Bronchial epithelial cell (primary cell): ENCODE results near the gene KLK14. TPM values are rescaled to one million over a fixed set of nuclear protein-coding genes. Genes with fewer than 3 reads are reported as not detected.

Experiments
- DNase-seq: peaks from one replicate; pipeline ENCODE4 v3.0.0-alpha.2; 2010; ENCODE audit warnings: low read depth
- FAIRE-seq: peaks from 2 replicates; lab custom pipeline; 2011; peaks lifted over from hg19 to GRCh38; lab: Jason Lieb, UNC
- H3K27me3 ChIP-seq: 2 replicates; pipeline ENCODE4 v1.5.1; 2011; ENCODE audit warnings: low read length; ENCODE audit not compliant: control insufficient read depth, insufficient read depth
- H3K36me3 ChIP-seq: 2 replicates; pipeline ENCODE4 v1.5.1; 2011; ENCODE audit warnings: low read length; ENCODE audit not compliant: control insufficient read depth, insufficient read depth
- H3K4me3 ChIP-seq: 2 replicates; pipeline ENCODE4 v1.5.1; 2011; ENCODE audit warnings: mild to moderate bottlenecking, low read depth, low read length, control low read depth
- CTCF ChIP-seq: IDR thresholded peaks from 2 replicates; pipeline ENCODE4 v1.5.1; 2011; ENCODE audit warnings: mild to moderate bottlenecking, moderate library complexity, low read length, control low read depth, inconsistent platforms; ENCODE audit not compliant: insufficient read depth, severe bottlenecking
- total RNA-seq: library from RNA; depleted of rRNA; stranded (reverse); fragments of >200 nt; gene quantifications from 2 replicates; pipeline ENCODE4 v1.2.1, GENCODE V29; 2014

KLK14 gene
- total RNA-seq, 1 donor from 2014 or later = not detected

- H3K4me3 ChIP-seq = no peak overlapping the region
- FAIRE-seq (no peak), DNase-seq (no peak)
- peaks cover 1% of the 10 kb centered on the region for H3K27me3 ChIP-seq
- no peaks in the 10 kb centered on the region for H3K36me3 ChIP-seq
- TF ChIP-seq CTCF = no peak
Observed at GRCh38 chr19:51036519-51036918, 46.2 kb downstream of the KLK14 start.

- DNase-seq = no peak
- FAIRE-seq = no peak
- Histone ChIP-seq H3K36me3 (no peaks in the 10 kb centered on the region), H3K4me3 (no peak within 1 kb of the TSS), H3K27me3 (peaks cover 1% of the 10 kb centered on the region)
- no peak for TF ChIP-seq CTCF
Observed at GRCh38 chr19:51034704-51035103, 48.0 kb downstream of the KLK14 start, which contains the start of gene KLK12. KLK12 (minus strand) TSS chr19:51035002; CDS start chr19:51034621, 381 bp downstream.

- H3K27me3 ChIP-seq = peaks cover 1% of the 10 kb centered on the region
- no peak for TF ChIP-seq CTCF
- DNase-seq (no peak), FAIRE-seq (no peak)
- no peaks in the 10 kb centered on the region for H3K36me3 ChIP-seq
- no peak overlapping the region for H3K4me3 ChIP-seq
Observed at GRCh38 chr19:51031880-51032225, 50.8 kb downstream of the KLK14 start.

- no peak for TF ChIP-seq CTCF
- no peak for DNase-seq
- Histone ChIP-seq H3K36me3 (no peaks in the 10 kb centered on the region), H3K27me3 (peaks cover 2% of the 10 kb centered on the region), H3K4me3 (no peak overlapping the region)
- no peak for FAIRE-seq
Observed at GRCh38 chr19:51031220-51031879, 51.3 kb downstream of the KLK14 start.

- DNase-seq (no peak), FAIRE-seq (no peak)
- Histone ChIP-seq H3K27me3 (peaks cover 4% of the 10 kb centered on the region), H3K4me3 (no peak overlapping the region), H3K36me3 (no peaks in the 10 kb centered on the region)
- TF ChIP-seq CTCF = no peak
Observed at GRCh38 chr19:51030631-51031030, 52.1 kb downstream of the KLK14 start.

GRCh38 chr19:51029718-51030117, 53.0 kb downstream of the KLK14 start:
- FAIRE-seq (no peak), DNase-seq (no peak)
- Histone ChIP-seq H3K4me3 (no peak overlapping the region), H3K36me3 (no peaks in the 10 kb centered on the region), H3K27me3 (peaks cover 4% of the 10 kb centered on the region)
- TF ChIP-seq CTCF = no peak
